ENCODE measurements around the gene DNAJC2.

DNAJC2 gene

GRCh38 chr7:103380395-103381191 is 36.0 kb upstream of the DNAJC2 start:
- no peak for TF ChIP-seq TCF4 (CRISPR knock-in tag; IDR thresholded peaks at IDR 0.05; ENCODE audit: borderline replicate concordance)
- no peak for TF ChIP-seq ESRRG (CRISPR knock-in tag; IDR thresholded peaks at IDR 0.05)
- TF ChIP-seq TOX (CRISPR knock-in tag; IDR thresholded peaks at IDR 0.05; ENCODE audit: borderline replicate concordance): no peak
- no peak for TF ChIP-seq ZC3H10 (CRISPR knock-in tag; IDR thresholded peaks at IDR 0.05)
- TF ChIP-seq ZFP30 (CRISPR knock-in tag; IDR thresholded peaks at IDR 0.05): no peak
- TF ChIP-seq CSRNP3 (CRISPR knock-in tag; IDR thresholded peaks at IDR 0.05): no peak
- TF ChIP-seq GLIS3 (CRISPR knock-in tag; IDR thresholded peaks at IDR 0.05): no peak
- TF ChIP-seq PPARA (CRISPR knock-in tag; IDR thresholded peaks at IDR 0.05; ENCODE audit: borderline replicate concordance): no peak
- TF ChIP-seq, protein P1, sequence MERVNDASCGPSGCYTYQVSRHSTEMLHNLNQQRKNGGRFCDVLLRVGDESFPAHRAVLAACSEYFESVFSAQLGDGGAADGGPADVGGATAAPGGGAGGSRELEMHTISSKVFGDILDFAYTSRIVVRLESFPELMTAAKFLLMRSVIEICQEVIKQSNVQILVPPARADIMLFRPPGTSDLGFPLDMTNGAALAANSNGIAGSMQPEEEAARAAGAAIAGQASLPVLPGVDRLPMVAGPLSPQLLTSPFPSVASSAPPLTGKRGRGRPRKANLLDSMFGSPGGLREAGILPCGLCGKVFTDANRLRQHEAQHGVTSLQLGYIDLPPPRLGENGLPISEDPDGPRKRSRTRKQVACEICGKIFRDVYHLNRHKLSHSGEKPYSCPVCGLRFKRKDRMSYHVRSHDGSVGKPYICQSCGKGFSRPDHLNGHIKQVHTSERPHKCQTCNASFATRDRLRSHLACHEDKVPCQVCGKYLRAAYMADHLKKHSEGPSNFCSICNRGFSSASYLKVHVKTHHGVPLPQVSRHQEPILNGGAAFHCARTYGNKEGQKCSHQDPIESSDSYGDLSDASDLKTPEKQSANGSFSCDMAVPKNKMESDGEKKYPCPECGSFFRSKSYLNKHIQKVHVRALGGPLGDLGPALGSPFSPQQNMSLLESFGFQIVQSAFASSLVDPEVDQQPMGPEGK (CRISPR knock-in tag; IDR thresholded peaks at IDR 0.05; ENCODE audit: borderline replicate concordance): no peak
- no peak for TF ChIP-seq CREB5 (CRISPR knock-in tag; IDR thresholded peaks at IDR 0.05; ENCODE audit: low read depth)
- no peak for TF ChIP-seq OSR1 (CRISPR knock-in tag; IDR thresholded peaks at IDR 0.05)
- no peak for TF ChIP-seq ISL1 (CRISPR knock-in tag; IDR thresholded peaks at IDR 0.05)
- no peak for TF ChIP-seq SNAI2 (CRISPR knock-in tag; IDR thresholded peaks at IDR 0.05)
- no peak for TF ChIP-seq ZNF70 (CRISPR knock-in tag; IDR thresholded peaks at IDR 0.05)
- no peak for ATAC-seq

DNA sequence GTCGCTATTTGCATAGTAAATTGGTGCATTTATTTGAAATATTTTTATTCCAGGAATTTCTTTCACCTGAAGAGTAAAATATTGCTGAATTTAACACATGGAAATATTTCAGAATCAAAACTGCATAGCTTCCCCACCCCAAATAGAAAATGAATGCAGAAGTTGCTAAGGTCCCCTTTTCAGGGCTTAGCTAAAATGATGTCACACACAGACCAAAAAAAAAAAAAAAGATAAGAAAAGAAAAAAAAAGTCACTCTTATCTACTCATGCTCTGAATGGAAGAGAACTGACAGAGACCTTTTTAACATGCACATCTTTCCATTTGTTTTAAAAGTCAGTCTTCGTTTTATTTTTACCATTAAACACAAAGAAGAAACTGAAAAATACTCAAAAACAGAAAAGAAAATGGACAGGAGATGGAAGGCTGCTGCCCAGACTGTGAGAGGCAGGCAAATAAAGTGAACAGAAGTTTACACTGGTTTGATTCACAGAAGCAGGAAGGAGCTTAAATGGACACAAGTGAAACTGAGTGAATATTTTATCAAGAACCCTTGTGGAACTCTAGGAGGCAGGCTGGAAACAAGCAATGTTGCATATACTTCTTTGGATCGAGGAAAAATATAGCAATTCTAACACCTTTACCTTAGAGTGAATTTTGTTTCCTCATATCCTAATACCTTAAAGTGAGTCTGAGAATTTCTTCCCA is 34.9 kb upstream of the DNAJC2 start:
- TF ChIP-seq ZNF565 (CRISPR knock-in tag; conservative IDR thresholded peaks at IDR 0.05; ENCODE audit: low read depth) (no peak), ZNF70 (CRISPR knock-in tag; IDR thresholded peaks at IDR 0.05) (0 out of 2 replicates have a peak, but pooled peaks have one; percentile 31), ISL1 (CRISPR knock-in tag; IDR thresholded peaks at IDR 0.05) (no peak)
- peak; percentile 52 for ATAC-seq

DNA sequence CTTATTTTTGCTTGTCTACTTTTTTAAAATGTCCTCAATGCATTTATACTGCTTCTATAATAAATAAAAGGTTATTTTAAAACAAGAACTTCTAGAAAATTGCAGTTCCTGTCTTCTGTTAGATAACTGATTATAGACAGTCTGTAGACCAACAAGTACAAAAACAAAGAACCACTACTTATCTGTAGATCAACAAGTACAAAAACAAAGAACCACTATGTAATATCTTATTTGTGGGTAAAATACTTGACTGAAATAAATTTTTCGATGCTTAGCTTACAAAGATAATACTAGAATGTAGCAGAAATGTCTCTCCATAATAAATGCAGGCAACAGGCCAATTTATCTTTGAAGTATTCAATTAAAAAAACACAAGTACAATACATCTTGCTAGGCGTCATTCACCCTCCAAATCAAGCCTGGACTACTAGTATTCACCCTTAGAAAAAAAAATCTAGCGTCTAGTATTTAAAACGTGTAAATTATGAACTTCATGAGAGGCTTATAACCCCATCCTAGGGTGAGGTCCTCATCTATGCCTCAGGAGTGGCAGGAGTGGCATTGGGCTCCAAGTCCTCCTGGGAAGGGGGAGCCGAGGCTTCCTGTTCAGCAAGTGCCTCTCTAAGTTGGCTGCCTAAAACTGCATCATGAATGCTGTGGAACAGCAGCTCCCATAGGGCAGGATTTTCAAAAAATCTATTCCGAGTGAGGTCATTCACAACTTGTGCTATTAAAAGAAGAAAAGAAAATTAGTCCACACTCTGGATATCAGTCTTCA is 29.5 kb upstream of the DNAJC2 start:
- ATAC-seq: no peak
- TF ChIP-seq ISL1 (CRISPR knock-in tag; IDR thresholded peaks at IDR 0.05): no peak
- TF ChIP-seq CSRNP3 (CRISPR knock-in tag; IDR thresholded peaks at IDR 0.05): no peak
- TF ChIP-seq GLIS3 (CRISPR knock-in tag; IDR thresholded peaks at IDR 0.05): no peak
- TF ChIP-seq TOX (CRISPR knock-in tag; IDR thresholded peaks at IDR 0.05; ENCODE audit: borderline replicate concordance): no peak
- TF ChIP-seq, protein P1 (CRISPR knock-in tag; IDR thresholded peaks at IDR 0.05; ENCODE audit: borderline replicate concordance): no peak
- no peak for TF ChIP-seq TSHZ2 (CRISPR knock-in tag; IDR thresholded peaks at IDR 0.05)
- TF ChIP-seq CREB5 (CRISPR knock-in tag; IDR thresholded peaks at IDR 0.05; ENCODE audit: low read depth): no peak
- TF ChIP-seq ZC3H10 (CRISPR knock-in tag; IDR thresholded peaks at IDR 0.05): no peak
- no peak for TF ChIP-seq OSR1 (CRISPR knock-in tag; IDR thresholded peaks at IDR 0.05)
- no peak for TF ChIP-seq ZNF565 (CRISPR knock-in tag; conservative IDR thresholded peaks at IDR 0.05; ENCODE audit: low read depth)
- TF ChIP-seq BACH2 (CRISPR knock-in tag; IDR thresholded peaks at IDR 0.05; ENCODE audit: borderline replicate concordance): no peak
- TF ChIP-seq ESRRG (CRISPR knock-in tag; IDR thresholded peaks at IDR 0.05): no peak
- no peak for TF ChIP-seq CSDC2 (CRISPR knock-in tag; IDR thresholded peaks at IDR 0.05)
- TF ChIP-seq RARB (CRISPR knock-in tag; IDR thresholded peaks at IDR 0.05): no peak
- no peak for TF ChIP-seq ARNTL (CRISPR knock-in tag; IDR thresholded peaks at IDR 0.05; ENCODE audit: borderline replicate concordance, low read depth)
